GM06990 (cell line): ENCODE measurements around the gene PRR19.

Experiments used
- DNase-seq: peaks from one replicate; pipeline ENCODE4 v3.0.0-alpha.2; 2011; ENCODE audit not compliant: insufficient read length; ENCODE audit errors: extremely low read depth
- H3K27me3 ChIP-seq: replicated peaks from 2 replicates; pipeline ENCODE4 v1.6.0; 2011; ENCODE audit warnings: low read length; ENCODE audit not compliant: control insufficient read depth, insufficient read depth
- H3K36me3 ChIP-seq: 2 replicates; pipeline ENCODE4 v1.5.1; 2011; ENCODE audit warnings: low read length; ENCODE audit not compliant: control insufficient read depth, insufficient read depth
- H3K4me3 ChIP-seq: replicated peaks from 2 replicates; pipeline ENCODE4 v1.5.1; 2011; ENCODE audit warnings: low read depth, mild to moderate bottlenecking, control low read depth, low read length
- TF ChIP-seq, protein P1 (sequence below): IDR thresholded peaks from 2 replicates; pipeline ENCODE4 v1.5.1; 2011; ENCODE audit warnings: low read length, control low read depth, mild to moderate bottlenecking, inconsistent platforms; ENCODE audit not compliant: insufficient read depth, poor library complexity, severe bottlenecking

The PRR19 gene

DNA sequence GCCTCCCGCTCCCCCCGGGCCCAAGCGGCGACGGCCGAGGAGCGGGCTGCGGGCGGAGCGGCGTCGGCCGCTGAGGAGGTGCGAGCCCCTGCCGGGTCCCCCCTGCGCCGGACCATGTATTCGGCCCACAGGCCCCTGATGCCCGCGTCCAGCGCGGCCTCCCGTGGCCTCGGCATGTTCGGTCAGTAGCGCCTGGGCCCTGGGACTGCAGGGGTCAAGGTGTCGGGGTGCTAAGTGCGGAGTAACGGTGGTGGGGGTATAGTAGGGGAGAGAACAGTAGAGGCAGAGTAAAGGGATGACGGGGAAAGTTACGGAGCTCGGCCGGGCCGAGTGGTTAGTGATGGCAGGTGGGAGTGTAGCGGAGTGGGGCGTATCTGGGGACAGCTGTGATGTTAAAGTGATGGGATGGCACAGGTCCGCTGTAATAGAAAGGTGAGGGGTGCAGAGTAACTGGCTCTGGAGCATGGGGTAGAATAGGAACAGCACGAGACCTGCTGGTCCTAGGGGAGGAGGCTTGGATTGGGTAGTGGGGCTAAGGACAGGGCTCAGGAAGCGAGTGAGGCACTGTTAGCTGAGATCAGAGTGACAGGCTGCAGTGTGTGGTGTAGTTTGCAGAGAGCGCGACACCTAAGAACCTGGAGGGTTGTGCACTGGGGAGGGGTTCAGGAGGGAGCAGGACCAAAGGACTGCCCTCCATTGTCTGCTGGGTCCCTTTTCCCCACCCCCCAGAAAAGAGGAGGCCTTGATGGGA is 17.2 kb upstream of the PRR19 start:
- Histone ChIP-seq H3K27me3 (no peaks in the 10 kb centered on the region), H3K36me3 (peaks cover 19% of the 10 kb centered on the region), H3K4me3 (peak overlapping the region; percentile 68)
- no peak for DNase-seq
- TF ChIP-seq, protein P1, sequence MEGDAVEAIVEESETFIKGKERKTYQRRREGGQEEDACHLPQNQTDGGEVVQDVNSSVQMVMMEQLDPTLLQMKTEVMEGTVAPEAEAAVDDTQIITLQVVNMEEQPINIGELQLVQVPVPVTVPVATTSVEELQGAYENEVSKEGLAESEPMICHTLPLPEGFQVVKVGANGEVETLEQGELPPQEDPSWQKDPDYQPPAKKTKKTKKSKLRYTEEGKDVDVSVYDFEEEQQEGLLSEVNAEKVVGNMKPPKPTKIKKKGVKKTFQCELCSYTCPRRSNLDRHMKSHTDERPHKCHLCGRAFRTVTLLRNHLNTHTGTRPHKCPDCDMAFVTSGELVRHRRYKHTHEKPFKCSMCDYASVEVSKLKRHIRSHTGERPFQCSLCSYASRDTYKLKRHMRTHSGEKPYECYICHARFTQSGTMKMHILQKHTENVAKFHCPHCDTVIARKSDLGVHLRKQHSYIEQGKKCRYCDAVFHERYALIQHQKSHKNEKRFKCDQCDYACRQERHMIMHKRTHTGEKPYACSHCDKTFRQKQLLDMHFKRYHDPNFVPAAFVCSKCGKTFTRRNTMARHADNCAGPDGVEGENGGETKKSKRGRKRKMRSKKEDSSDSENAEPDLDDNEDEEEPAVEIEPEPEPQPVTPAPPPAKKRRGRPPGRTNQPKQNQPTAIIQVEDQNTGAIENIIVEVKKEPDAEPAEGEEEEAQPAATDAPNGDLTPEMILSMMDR = no peak

GRCh38 chr19:42285541-42285941 is 16.4 kb upstream of the PRR19 start:
- TF ChIP-seq, protein P1 = no peak
- peak; percentile 24 for DNase-seq
- Histone ChIP-seq H3K27me3 (no peaks in the 10 kb centered on the region), H3K36me3 (peaks cover 26% of the 10 kb centered on the region), H3K4me3 (peak overlapping the region; percentile 68)

DNA sequence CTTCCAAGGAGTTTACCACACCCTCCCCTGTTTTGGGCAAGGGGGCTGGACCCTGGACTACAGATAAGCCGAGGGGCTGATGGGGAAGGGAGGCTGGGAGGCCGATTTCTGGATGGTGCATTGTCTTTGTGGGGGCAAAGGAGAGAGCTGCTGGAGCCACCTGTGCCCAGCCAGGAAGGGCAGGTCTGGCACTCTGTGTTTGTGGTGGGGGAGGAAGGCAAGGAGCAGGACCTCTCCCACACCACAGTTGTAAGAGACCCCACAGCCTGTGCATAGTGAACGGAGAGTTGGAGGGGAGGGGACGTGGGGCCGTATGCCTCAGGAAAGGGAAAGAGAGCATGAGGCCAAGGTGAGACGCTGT is 16.0 kb upstream of the PRR19 start:
- TF ChIP-seq, protein P1 = no peak
- no peaks in the 10 kb centered on the region for H3K27me3 ChIP-seq
- peaks cover 28% of the 10 kb centered on the region for H3K36me3 ChIP-seq
- DNase-seq = no peak
- H3K4me3 ChIP-seq = peak overlapping the region; percentile 68

DNA sequence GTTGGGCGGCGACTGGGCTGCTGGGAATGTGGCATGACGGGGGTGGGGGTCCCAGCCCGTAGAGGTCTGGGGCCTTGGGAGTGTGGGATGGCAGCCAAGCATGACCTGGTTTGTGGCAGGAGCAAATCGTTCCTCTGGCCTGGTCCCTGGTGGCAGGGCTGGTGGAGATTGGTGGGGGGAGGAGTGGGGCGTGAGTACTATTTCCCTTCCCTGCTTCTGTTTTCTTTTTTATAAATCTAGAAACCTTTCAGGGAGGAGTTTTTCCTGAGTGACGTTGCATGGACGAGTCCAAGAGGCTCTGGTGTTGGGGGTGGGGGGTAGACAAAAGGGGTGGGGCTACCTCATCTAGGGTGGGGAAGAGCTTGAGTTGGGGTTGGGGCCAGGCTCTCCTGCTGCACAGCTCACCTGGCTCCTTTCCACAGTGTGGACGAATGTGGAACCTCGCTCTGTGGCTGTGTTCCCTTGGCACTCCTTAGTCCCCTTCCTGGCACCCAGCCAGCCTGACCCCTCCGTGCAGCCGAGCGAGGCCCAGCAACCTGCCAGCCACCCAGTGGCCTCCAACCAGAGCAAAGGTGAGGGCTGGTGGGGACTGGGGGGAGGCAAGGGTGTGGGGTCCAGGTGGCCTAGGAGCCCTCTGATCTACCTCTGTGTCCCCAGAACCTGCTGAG is 15.4 kb upstream of the PRR19 start:
- H3K36me3 ChIP-seq = peaks cover 31% of the 10 kb centered on the region
- no peak overlapping the region for H3K4me3 ChIP-seq
- TF ChIP-seq, protein P1 = no peak
- no peaks in the 10 kb centered on the region for H3K27me3 ChIP-seq
- DNase-seq = peak; percentile 20

DNA sequence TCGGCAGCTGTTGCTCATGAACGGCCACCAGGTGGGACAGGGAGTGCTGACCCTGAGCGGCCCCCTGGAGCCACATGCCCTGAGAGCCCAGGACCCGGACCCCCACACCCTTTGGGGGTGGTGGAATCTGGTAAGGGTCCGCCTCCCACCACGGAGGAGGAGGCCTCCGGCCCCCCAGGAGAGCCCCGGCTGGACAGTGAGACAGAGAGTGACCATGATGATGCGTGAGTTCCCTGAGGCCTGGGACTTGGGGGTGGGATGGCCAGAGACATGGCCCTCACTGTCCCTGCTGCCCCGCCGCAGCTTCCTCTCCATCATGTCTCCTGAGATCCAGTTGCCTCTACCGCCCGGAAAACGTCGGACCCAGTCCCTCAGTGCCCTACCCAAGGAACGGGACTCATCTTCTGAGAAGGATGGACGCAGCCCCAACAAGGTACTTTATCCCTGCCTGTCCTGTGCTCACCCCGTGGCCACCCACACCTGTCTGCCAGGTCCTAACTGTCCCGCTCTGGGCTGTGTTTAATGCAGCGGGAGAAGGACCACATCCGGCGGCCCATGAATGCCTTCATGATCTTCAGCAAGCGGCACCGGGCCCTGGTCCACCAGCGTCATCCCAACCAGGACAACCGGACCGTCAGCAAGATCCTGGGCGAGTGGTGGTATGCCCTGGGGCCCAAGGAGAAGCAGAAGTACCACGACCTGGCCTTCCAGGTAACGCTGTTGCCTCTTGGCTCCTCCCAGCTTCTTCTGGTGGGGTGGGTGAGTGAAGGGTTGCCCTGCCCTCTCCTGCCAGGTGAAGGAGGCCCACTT is 14.7 kb upstream of the PRR19 start:
- no peak for DNase-seq
- Histone ChIP-seq H3K27me3 (no peaks in the 10 kb centered on the region), H3K4me3 (no peak overlapping the region), H3K36me3 (peaks cover 37% of the 10 kb centered on the region)
- TF ChIP-seq, protein P1 = no peak
